Activated CD8-positive, alpha-beta T cell treated with anti-CD3 and anti-CD28 coated beads, Interleukin-2, amount 10 ng/mL, durations not matched to agents 7 days and 5 days (primary cell): Measurements from ENCODE around the gene SWSAP1. TPM values are rescaled to one million over a fixed set of nuclear protein-coding genes. Genes with fewer than 3 reads are reported as not detected.

Experiments used
- total RNA-seq, 2 experiments: library from RNA; stranded (reverse); gene quantifications; one replicate each; pipeline ENCODE4 v1.2.3, GENCODE V29; 2021

Gene SWSAP1
- total RNA-seq, 2 experiments from 2014 or later, result 3.1 to 3.4 TPM

Other genes starting within 250 kb of the SWSAP1 start
- gene SPC24, start 218.9 kb upstream of the SWSAP1 start, total RNA-seq, result 10 to 100 TPM; 92.6 to 94.0 TPM
- 1 to 10 TPM; 6.1 to 8.0 TPM for gene KANK2, start 177.1 kb upstream of the SWSAP1 start, total RNA-seq
- gene ANGPTL8, start 135.0 kb upstream of the SWSAP1 start, total RNA-seq, result not detected
- under 1 TPM; 0.13 to 0.76 TPM for gene DOCK6, start 112.1 kb upstream of the SWSAP1 start, total RNA-seq
- gene TSPAN16, start 78.5 kb upstream of the SWSAP1 start, total RNA-seq, result not detected
- 1 to 10 TPM; 7.6 to 7.9 TPM for gene RAB3D, start 35.0 kb upstream of the SWSAP1 start, total RNA-seq
- gene TMEM205, start 28.4 kb upstream of the SWSAP1 start, total RNA-seq, result 10 to 100 TPM; 23.6 to 29.6 TPM
- 10 to 100 TPM in 1 of 2 experiments, 1 to 10 TPM in 1; 9.9 to 13.6 TPM for gene CCDC159, start 28.1 kb upstream of the SWSAP1 start, total RNA-seq
- 1 to 10 TPM; 1.1 TPM for gene PLPPR2, start 19.2 kb upstream of the SWSAP1 start, total RNA-seq
- 1 to 10 TPM; 6.4 to 8.8 TPM for gene EPOR, start 9.6 kb downstream of the SWSAP1 start, total RNA-seq
- not detected for gene RGL3, start 44.6 kb downstream of the SWSAP1 start, total RNA-seq
- gene ODAD3, start 60.5 kb downstream of the SWSAP1 start, total RNA-seq, result not detected
- 100 to 1,000 TPM; 285 to 302 TPM for gene PRKCSH, start 61.0 kb downstream of the SWSAP1 start, total RNA-seq
- under 1 TPM in 1 of 2 experiments, not detected in 1; 0.71 TPM for gene ELAVL3, start 106.4 kb downstream of the SWSAP1 start, total RNA-seq
- 10 to 100 TPM; 20.1 to 21.8 TPM for gene ZNF653, start 131.2 kb downstream of the SWSAP1 start, total RNA-seq
- 10 to 100 TPM; 28.9 to 31.6 TPM for gene ECSIT, start 154.5 kb downstream of the SWSAP1 start, total RNA-seq
- gene CNN1, start 164.2 kb downstream of the SWSAP1 start, total RNA-seq, result not detected
- gene ELOF1, start 184.6 kb downstream of the SWSAP1 start, total RNA-seq, result 10 to 100 TPM; 47.9 to 52.8 TPM
- gene ACP5, start 203.0 kb downstream of the SWSAP1 start, total RNA-seq, result 1 to 10 TPM; 9.8 to 9.9 TPM
- 1 to 10 TPM; 3.7 to 4.8 TPM for gene ZNF627, start 222.8 kb downstream of the SWSAP1 start, total RNA-seq